CD4-positive, alpha-beta memory T cell (primary cell): ENCODE results near the gene CLIC3. TPM values are rescaled to one million over a fixed set of nuclear protein-coding genes. Genes with fewer than 3 reads are reported as not detected.
A peak's percentile ranks its signal among the peaks of the same experiment; 100 is the strongest.

Source experiments
- CTCF ChIA-PET: fragments of 350-600 bp; sonication (Branson Sonifier 250); formaldehyde crosslinking; loops from one replicate; lab custom pipeline; 2021; ENCODE audit warnings: inconsistent platforms; ENCODE audit not compliant: partially characterized antibody; lab: Charles Lee
- POLR2A ChIA-PET: fragments of 350-600 bp; sonication (Branson Sonifier 250); formaldehyde crosslinking; loops from one replicate; lab custom pipeline; 2021; ENCODE audit not compliant: partially characterized antibody; lab: Charles Lee
- DNase-seq, 5 donors: peaks; one replicate each; pipeline versions ENCODE4 v3.0.0 to v3.0.0-alpha.2; 2020 to 2022; ENCODE audit warnings: mixed read lengths in 1 of 5
- H3K27ac ChIP-seq: one replicate; pipeline ENCODE4 v1.7.0; 2013; ENCODE audit warnings: low read depth, low read length
- H3K27me3 ChIP-seq: 2 replicates; pipeline ENCODE4 v1.7.0; 2013; ENCODE audit warnings: mild to moderate bottlenecking, low read length, moderate library complexity; ENCODE audit not compliant: insufficient read depth
- H3K36me3 ChIP-seq: 2 replicates; pipeline ENCODE4 v1.7.0; 2013; ENCODE audit warnings: mild to moderate bottlenecking, low read length, moderate library complexity; ENCODE audit not compliant: insufficient read depth
- H3K4me1 ChIP-seq: 2 replicates; pipeline ENCODE4 v1.7.0; 2013; ENCODE audit warnings: mild to moderate bottlenecking, low read length, moderate library complexity; ENCODE audit not compliant: insufficient read depth
- H3K4me3 ChIP-seq, 2 donors: one replicate each; pipeline ENCODE4 v1.7.0; 2013; ENCODE audit warnings: low read length in 2 of 2, mild to moderate bottlenecking in 1 of 2
- H3K9me3 ChIP-seq, 2 donors: one replicate each; pipeline ENCODE4 v1.7.0; 2013; ENCODE audit warnings: low read length in 2 of 2, control low read depth in 1 of 2; ENCODE audit not compliant: control insufficient read depth in 1 of 2
- H3K27ac Mint-ChIP-seq, 7 donors: one replicate each; pipeline ENCODE4 v1.8.0; 2020 to 2021; ENCODE audit warnings: mixed read lengths in 7 of 7, mild to moderate bottlenecking in 6 of 7, inconsistent platforms in 3 of 7, moderate library complexity in 3 of 7
- H3K27me3 Mint-ChIP-seq, 2 donors: one replicate each; pipeline ENCODE4 v1.8.0; 2020 to 2021; ENCODE audit warnings: mixed read lengths in 2 of 2
- H3K36me3 Mint-ChIP-seq, 2 donors: one replicate each; pipeline ENCODE4 v1.8.0; 2020 to 2021; ENCODE audit warnings: mixed read lengths in 2 of 2, inconsistent platforms in 1 of 2, mild to moderate bottlenecking in 1 of 2
- H3K4me1 Mint-ChIP-seq, 4 donors: one replicate each; pipeline ENCODE4 v1.8.0; 2020 to 2021; ENCODE audit warnings: mixed read lengths in 4 of 4, mild to moderate bottlenecking in 1 of 4
- H3K4me3 Mint-ChIP-seq, 8 donors: one replicate each; pipeline ENCODE4 v1.8.0; 2020 to 2021; ENCODE audit warnings: mixed read lengths in 8 of 8, mild to moderate bottlenecking in 7 of 8, moderate library complexity in 6 of 8, inconsistent platforms in 3 of 8
- H3K9me3 Mint-ChIP-seq, 8 donors: one replicate each; pipeline ENCODE4 v1.8.0; 2020 to 2021; ENCODE audit warnings: mixed read lengths in 8 of 8, mild to moderate bottlenecking in 5 of 8, inconsistent platforms in 3 of 8, moderate library complexity in 1 of 8
- intact Hi-C: fragments of 100-400 bp; cut with micrococcal nuclease; formaldehyde crosslinking; loops from one replicate; pipeline ENCODE4 v1.15.1; 2023
- polyA plus RNA-seq, 2 donors: library from polyadenylated mRNA; unstranded; fragments of 300-500 nt; fragmentation: Illumina TruSeq; gene quantifications; one replicate each; pipeline ENCODE4 v1.2.3, GENCODE V29; 2021
- total RNA-seq, 2 experiments: library from RNA; stranded (reverse); gene quantifications; one replicate each; pipeline ENCODE4 v1.2.3, GENCODE V29; 2021

CLIC3 gene
- total and polyA plus RNA-seq, 4 experiments from 2014 or later: 3.1 to 7.8 (median 4.4) TPM

GRCh38 chr9:137021979-137022661, 25.8 kb upstream of the CLIC3 start:
- intact Hi-C loops: loop anchor here (10.0 kb wide), 1 partner anchor 47 kb away; the partner anchor contains the start of gene PTGDS
- POLR2A ChIA-PET: interaction anchor here (1.2 to 2.2 kb wide), 4 partner anchors 10 to 48 kb away, joined by 4 to 10 read pairs (median 6); partner anchors contain the start of genes CLIC3, FUT7 and SAPCD2
- no peaks in the 10 kb centered on the region for H3K9me3 ChIP-seq
- H3K27ac Mint-ChIP-seq: peak overlapping the region; percentile 15 to 89 (median 79)
- peaks cover 5 to 8% of the 10 kb centered on the region in 2 donors for H3K36me3 Mint-ChIP-seq
- no peaks in the 10 kb centered on the region for H3K36me3 ChIP-seq
- peak; percentile 60 to 83 (median 63) for DNase-seq
- H3K4me1 ChIP-seq: peaks cover 20% of the 10 kb centered on the region
- H3K4me3 Mint-ChIP-seq: peak overlapping the region in 1 of 8 donors; percentile 72
- H3K27ac ChIP-seq: peak overlapping the region; percentile 15
- no peaks in the 10 kb centered on the region for H3K27me3 ChIP-seq
- H3K9me3 Mint-ChIP-seq: peaks cover 0 to 3% (median 0%) of the 10 kb centered on the region in 8 donors
- CTCF ChIA-PET: interaction anchor here (1.2 to 1.6 kb wide), 4 partner anchors 13 to 202 kb away, joined by 3 to 4 read pairs (median 3); no protein-coding TSS in a partner anchor
- peaks cover 1 to 16% (median 8%) of the 10 kb centered on the region in 4 donors for H3K4me1 Mint-ChIP-seq
- no peaks in the 10 kb centered on the region for H3K27me3 Mint-ChIP-seq
- H3K4me3 ChIP-seq: no peak overlapping the region

DNA sequence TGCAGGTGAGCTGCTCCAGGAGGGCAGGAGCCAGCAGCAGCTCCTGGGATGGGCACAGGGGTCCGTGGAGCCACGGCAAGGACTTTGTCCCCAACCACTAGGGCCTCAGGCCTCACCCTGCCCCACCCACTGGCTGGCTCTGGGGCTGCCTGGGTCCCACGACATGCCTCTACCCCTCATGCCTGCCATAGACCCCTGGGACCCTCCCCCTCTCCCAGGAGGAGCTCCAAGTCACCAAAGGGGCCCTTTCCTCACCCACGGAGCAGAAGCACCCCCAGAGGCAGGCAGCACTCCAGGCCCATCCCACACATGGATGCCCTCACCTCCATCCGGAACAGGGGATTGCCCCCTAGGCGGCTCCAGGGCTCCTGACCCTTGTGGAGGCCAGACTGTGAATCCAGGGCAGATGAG, 25.2 kb upstream of the CLIC3 start:
- intact Hi-C loops: loop anchor here (10.0 kb wide), 1 partner anchor 47 kb away; the partner anchor contains the start of gene PTGDS
- H3K9me3 ChIP-seq: no peaks in the 10 kb centered on the region
- Mint-ChIP-seq H3K27me3 (no peaks in the 10 kb centered on the region), H3K36me3 (peaks cover 5 to 12% of the 10 kb centered on the region in 2 donors), H3K4me1 (peaks cover 1 to 12% (median 5%) of the 10 kb centered on the region in 4 donors), H3K9me3 (peaks cover 0 to 3% (median 0%) of the 10 kb centered on the region in 8 donors), H3K4me3 (no peak overlapping the region), H3K27ac (peak overlapping the region in 4 of 7 donors; percentile 66 to 89 (median 80))
- POLR2A ChIA-PET: interaction anchor here (0.9 to 2.2 kb wide), 5 partner anchors 10 to 49 kb away, joined by 3 to 10 read pairs (median 5); partner anchors contain the start of genes CLIC3, FUT7 and SAPCD2
- no peaks in the 10 kb centered on the region for H3K36me3 ChIP-seq
- H3K27ac ChIP-seq: peak overlapping the region; percentile 15
- no peaks in the 10 kb centered on the region for H3K27me3 ChIP-seq
- H3K4me1 ChIP-seq: peaks cover 14% of the 10 kb centered on the region
- CTCF ChIA-PET: interaction anchor here (0.8 to 1.6 kb wide), 7 partner anchors 8 to 202 kb away, joined by 3 to 10 read pairs (median 3); no protein-coding TSS in a partner anchor
- H3K4me3 ChIP-seq: no peak overlapping the region
- no peak for DNase-seq

DNA sequence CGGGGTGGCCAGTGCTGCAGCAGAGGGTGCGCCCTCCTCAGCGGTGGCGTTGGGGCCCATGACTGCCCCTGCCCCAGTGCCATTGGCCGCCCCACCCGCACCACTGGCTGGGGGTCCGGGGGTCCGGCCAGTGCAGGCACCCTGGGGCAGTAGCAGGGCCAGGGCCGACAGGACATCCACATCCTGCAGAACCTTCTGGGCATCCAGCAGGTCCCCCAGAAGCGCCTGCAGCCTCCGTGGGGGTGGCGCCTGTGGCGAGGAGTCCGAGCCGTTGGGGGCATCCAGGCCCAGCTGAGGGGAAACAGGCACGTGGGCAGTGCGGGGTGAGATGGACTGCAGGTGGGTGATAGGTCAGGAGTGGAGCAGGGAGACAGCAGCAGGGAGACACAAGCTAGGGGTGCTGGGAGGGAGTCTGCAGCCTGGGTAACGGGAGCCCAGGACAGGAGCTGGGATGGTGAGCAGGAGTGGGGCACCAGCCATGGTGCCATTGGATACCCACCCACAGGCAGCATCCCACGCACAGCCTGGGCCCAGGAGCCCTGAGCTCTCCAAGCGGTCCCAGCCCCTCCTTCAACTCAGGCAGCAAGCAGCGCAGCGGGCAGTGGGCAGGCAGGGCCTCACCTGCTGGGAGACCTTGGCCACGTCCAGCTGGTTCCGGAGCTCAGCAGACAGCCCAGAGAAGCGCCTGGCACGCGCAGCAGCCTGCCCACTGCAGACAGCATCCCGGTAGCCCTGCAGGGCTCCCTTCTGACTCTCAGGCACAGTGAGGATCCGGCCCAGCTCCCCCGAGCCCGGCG, 24.6 kb upstream of the CLIC3 start:
- intact Hi-C loops: loop anchor here (10.0 kb wide), 1 partner anchor 46 kb away; the partner anchor contains the start of gene PTGDS
- H3K27ac Mint-ChIP-seq: peak overlapping the region in 1 of 7 donors; percentile 71
- DNase-seq: no peak
- Histone ChIP-seq H3K4me3 (no peak overlapping the region), H3K27me3 (no peaks in the 10 kb centered on the region), H3K9me3 (no peaks in the 10 kb centered on the region), H3K4me1 (peaks cover 8% of the 10 kb centered on the region), H3K27ac (no peak overlapping the region), H3K36me3 (peaks cover 3% of the 10 kb centered on the region)
- no peaks in the 10 kb centered on the region for H3K27me3 Mint-ChIP-seq
- POLR2A ChIA-PET: interaction anchor here (0.9 to 2.2 kb wide), 5 partner anchors 11 to 50 kb away, joined by 3 to 10 read pairs (median 5); partner anchors contain the start of genes CLIC3, FUT7 and SAPCD2
- H3K9me3 Mint-ChIP-seq: peaks cover 0 to 3% (median 0%) of the 10 kb centered on the region in 8 donors
- peaks cover 1 to 10% (median 4%) of the 10 kb centered on the region in 4 donors for H3K4me1 Mint-ChIP-seq
- CTCF ChIA-PET: interaction anchor here (0.8 to 1.5 kb wide), 7 partner anchors 8 to 201 kb away, joined by 3 to 10 read pairs (median 3); no protein-coding TSS in a partner anchor
- H3K4me3 Mint-ChIP-seq: no peak overlapping the region
- peaks cover 5 to 12% of the 10 kb centered on the region in 2 donors for H3K36me3 Mint-ChIP-seq

- peaks cover 0 to 3% (median 0%) of the 10 kb centered on the region in 8 donors for H3K9me3 Mint-ChIP-seq
- no peaks in the 10 kb centered on the region for H3K27me3 Mint-ChIP-seq
- intact Hi-C loops: loop anchor here (10.0 kb wide), 1 partner anchor 45 kb away; the partner anchor contains the start of gene PTGDS
- no peak overlapping the region for H3K4me3 ChIP-seq
- ChIA-PET CTCF (interaction anchor here (0.8 to 1.5 kb wide), 3 partner anchors 9 to 27 kb away, joined by 3 to 10 read pairs (median 3); no protein-coding TSS in a partner anchor), POLR2A (interaction anchor here (2.1 to 2.2 kb wide), 2 partner anchors 16 to 23 kb away, joined by 8 to 10 read pairs; partner anchors contain the start of gene CLIC3)
- H3K36me3 Mint-ChIP-seq: peaks cover 5 to 12% of the 10 kb centered on the region in 2 donors
- no peak overlapping the region for H3K4me3 Mint-ChIP-seq
- H3K9me3 ChIP-seq: no peaks in the 10 kb centered on the region
- H3K27me3 ChIP-seq: no peaks in the 10 kb centered on the region
- H3K4me1 ChIP-seq: peaks cover 2% of the 10 kb centered on the region
- peaks cover 1 to 10% (median 4%) of the 10 kb centered on the region in 4 donors for H3K4me1 Mint-ChIP-seq
- H3K36me3 ChIP-seq: peaks cover 6% of the 10 kb centered on the region
- DNase-seq: no peak
- peak overlapping the region in 1 of 7 donors; percentile 27 for H3K27ac Mint-ChIP-seq
- no peak overlapping the region for H3K27ac ChIP-seq
Measured at GRCh38 chr9:137019891-137020683, 23.7 kb upstream of the CLIC3 start.

GRCh38 chr9:137018761-137019559, 22.6 kb upstream of the CLIC3 start:
- Mint-ChIP-seq H3K4me1 (peaks cover 1 to 5% (median 4%) of the 10 kb centered on the region in 4 donors), H3K9me3 (peaks cover 0 to 3% (median 0%) of the 10 kb centered on the region in 8 donors), H3K27me3 (no peaks in the 10 kb centered on the region), H3K36me3 (peaks cover 5 to 15% of the 10 kb centered on the region in 2 donors), H3K27ac (peak overlapping the region in 1 of 7 donors; percentile 11), H3K4me3 (no peak overlapping the region)
- CTCF ChIA-PET: interaction anchor here (0.8 to 1.5 kb wide), 3 partner anchors 11 to 14 kb away, joined by 3 read pairs; no protein-coding TSS in a partner anchor
- intact Hi-C loops: no loop called here
- POLR2A ChIA-PET: no interaction called here
- no peaks in the 10 kb centered on the region for H3K27me3 ChIP-seq
- H3K27ac ChIP-seq: no peak overlapping the region
- no peak for DNase-seq
- no peak overlapping the region for H3K4me3 ChIP-seq
- H3K4me1 ChIP-seq: no peaks in the 10 kb centered on the region
- H3K9me3 ChIP-seq: no peaks in the 10 kb centered on the region
- peaks cover 8% of the 10 kb centered on the region for H3K36me3 ChIP-seq
